HG02678 (cell line): ENCODE data around the gene ERICH4.

Experiments used
- ATAC-seq: cut with Tn5 transposase; IDR thresholded peaks from one replicate; pipeline ENCODE4 v1.9.1; 2021; ENCODE audit warnings: mild to moderate bottlenecking, moderate library complexity; ENCODE audit not compliant: unreplicated experiment

The ERICH4 gene

GRCh38 chr19:41413947-41414346, 29.0 kb upstream of the ERICH4 start:
- ATAC-seq: no peak

- no peak for ATAC-seq
These were observed 28.5 kb upstream of the ERICH4 start for GRCh38 chr19:41414461-41414860.

- no peak for ATAC-seq
These were observed 27.8 kb upstream of the ERICH4 start for GRCh38 chr19:41415154-41415571.

- ATAC-seq: no peak
These were observed 26.7 kb upstream of the ERICH4 start for GRCh38 chr19:41416194-41416674.

- no peak for ATAC-seq
These were observed 22.7 kb upstream of the ERICH4 start for GRCh38 chr19:41420101-41420880.

GRCh38 chr19:41421314-41421713, 21.6 kb upstream of the ERICH4 start:
- no peak for ATAC-seq

GRCh38 chr19:41421973-41422372, 21.0 kb upstream of the ERICH4 start:
- no peak for ATAC-seq

GRCh38 chr19:41422456-41422855, 20.5 kb upstream of the ERICH4 start:
- no peak for ATAC-seq

- ATAC-seq: no peak
These were observed 20.0 kb upstream of the ERICH4 start for GRCh38 chr19:41422955-41423354.

GRCh38 chr19:41424335-41425173, 18.4 kb upstream of the ERICH4 start:
- ATAC-seq: no peak

GRCh38 chr19:41425174-41426115, 17.5 kb upstream of the ERICH4 start:
- no peak for ATAC-seq

- ATAC-seq: no peak
These were observed 16.7 kb upstream of the ERICH4 start for GRCh38 chr19:41426116-41426841.

- ATAC-seq: no peak
These were observed 15.9 kb upstream of the ERICH4 start, which contains the start of gene B3GNT8 for GRCh38 chr19:41426952-41427646. Gene B3GNT8 (minus strand): TSS chr19:41427374. CDS start chr19:41426778, 596 bp downstream.

- no peak for ATAC-seq
These were observed 15.1 kb upstream of the ERICH4 start for GRCh38 chr19:41427647-41428480.

GRCh38 chr19:41428481-41428859, 14.5 kb upstream of the ERICH4 start:
- no peak for ATAC-seq

- no peak for ATAC-seq
These were observed 12.0 kb upstream of the ERICH4 start for GRCh38 chr19:41430922-41431321.

- ATAC-seq: no peak
These were observed 11.2 kb upstream of the ERICH4 start for GRCh38 chr19:41431426-41432386.
